NCI-H187 treated with DMSO at 0.1 percent for 48 hours (cell line): ENCODE data around the gene YAF2.

Source experiments
- DNase-seq: peaks from one replicate; lab custom pipeline; 2025; lab: John Stamatoyannopoulos, UW

YAF2 gene

GRCh38 chr12:42238240-42239140, at the start of gene YAF2:
Gene YAF2, minus strand, starts transcription at chr12:42238248. Its CDS starts 68 bp downstream, at chr12:42238180.
- no peak for DNase-seq

- DNase-seq: no peak
These were observed 48.7 kb upstream of the YAF2 start for GRCh38 chr12:42286741-42287140.

- no peak for DNase-seq
These were observed 47.4 kb upstream of the YAF2 start for GRCh38 chr12:42285431-42285830.

- DNase-seq: no peak
These were observed 46.8 kb upstream of the YAF2 start for GRCh38 chr12:42284876-42285275.

- no peak for DNase-seq
These were observed 46.1 kb upstream of the YAF2 start for GRCh38 chr12:42284157-42284556.

- no peak for DNase-seq
These were observed 45.7 kb upstream of the YAF2 start for GRCh38 chr12:42283739-42284138.

GRCh38 chr12:42282294-42282693, 44.2 kb upstream of the YAF2 start:
- DNase-seq: no peak

- DNase-seq: no peak
These were observed 43.8 kb upstream of the YAF2 start for GRCh38 chr12:42281844-42282243.

- no peak for DNase-seq
These were observed 43.2 kb upstream of the YAF2 start for GRCh38 chr12:42281278-42281677.

GRCh38 chr12:42278128-42278510, 40.1 kb upstream of the YAF2 start:
- DNase-seq: no peak

GRCh38 chr12:42277396-42278127, 39.5 kb upstream of the YAF2 start:
- DNase-seq: no peak

- DNase-seq: no peak
These were observed 37.5 kb upstream of the YAF2 start for GRCh38 chr12:42275499-42275898.

GRCh38 chr12:42273706-42274105, 35.7 kb upstream of the YAF2 start:
- no peak for DNase-seq

- no peak for DNase-seq
These were observed 32.5 kb upstream of the YAF2 start for GRCh38 chr12:42270596-42270995.

GRCh38 chr12:42267413-42268190, 29.6 kb upstream of the YAF2 start:
- no peak for DNase-seq

GRCh38 chr12:42266579-42267230, 28.7 kb upstream of the YAF2 start:
- no peak for DNase-seq

- DNase-seq: no peak
These were observed 24.2 kb upstream of the YAF2 start for GRCh38 chr12:42262271-42262670.

- no peak for DNase-seq
These were observed 23.7 kb upstream of the YAF2 start for GRCh38 chr12:42261708-42262107.

- no peak for DNase-seq
These were observed 22.5 kb upstream of the YAF2 start for GRCh38 chr12:42260518-42260917.

- no peak for DNase-seq
These were observed 21.7 kb upstream of the YAF2 start for GRCh38 chr12:42259699-42260098.

GRCh38 chr12:42255866-42256261, 17.8 kb upstream of the YAF2 start:
- DNase-seq: no peak
